NCI-H446 treated with DMSO at 0.1 percent for 48 hours (cell line): ENCODE results near the gene DNAAF8.
"Not testable (repeated sequence)": the region's sequence is repeated elsewhere in the genome, so short reads cannot be mapped to it uniquely, and the experiment has no call there.

Source experiments
- DNase-seq: peaks from one replicate; lab custom pipeline; 2025; lab: John Stamatoyannopoulos, UW

DNAAF8 gene

GRCh38 chr16:4784444-4784987 lies 50.2 kb downstream of the DNAAF8 start:
- not testable (repeated sequence) for DNase-seq

- no peak for DNase-seq
Observed at GRCh38 chr16:4785758-4786433, 51.6 kb downstream of the DNAAF8 start.

GRCh38 chr16:4787068-4787467 lies 52.7 kb downstream of the DNAAF8 start:
- no peak for DNase-seq

- no peak for DNase-seq
Observed at GRCh38 chr16:4787627-4788482, 53.5 kb downstream of the DNAAF8 start, which contains the start of gene SEPTIN12. SEPTIN12 (minus strand) TSS chr16:4788345; CDS start chr16:4787645, 700 bp downstream.

GRCh38 chr16:4788489-4788889 lies 54.2 kb downstream of the DNAAF8 start:
- no peak for DNase-seq

- DNase-seq = no peak
Observed at GRCh38 chr16:4788910-4789309, 54.6 kb downstream of the DNAAF8 start.

- no peak for DNase-seq
Observed at GRCh38 chr16:4790261-4790660, 55.9 kb downstream of the DNAAF8 start.

- DNase-seq = no peak
Observed at GRCh38 chr16:4790871-4791270, 56.5 kb downstream of the DNAAF8 start.

GRCh38 chr16:4792951-4793513 lies 58.7 kb downstream of the DNAAF8 start:
- DNase-seq = no peak

- no peak for DNase-seq
Observed at GRCh38 chr16:4795181-4795827, 61.0 kb downstream of the DNAAF8 start, which contains the start of gene SMIM22. SMIM22 (plus strand) TSS chr16:4795369; CDS start chr16:4795735, 366 bp downstream.

- no peak for DNase-seq
Observed at GRCh38 chr16:4795828-4796572, 61.7 kb downstream of the DNAAF8 start.

GRCh38 chr16:4796982-4797804 lies 62.9 kb downstream of the DNAAF8 start:
- DNase-seq = no peak

- DNase-seq = no peak
Observed at GRCh38 chr16:4797805-4798252, 63.5 kb downstream of the DNAAF8 start.

GRCh38 chr16:4798456-4798855 lies 64.1 kb downstream of the DNAAF8 start:
- DNase-seq = no peak
